HG03442 (cell line): ENCODE results near the gene CXCL14.
"Not testable (repeated sequence)": the region's sequence is repeated elsewhere in the genome, so short reads cannot be mapped to it uniquely, and the experiment has no call there.

Experiments
- ATAC-seq: cut with Tn5 transposase; IDR thresholded peaks from one replicate; pipeline ENCODE4 v1.9.1; 2021; ENCODE audit warnings: mild to moderate bottlenecking, moderate library complexity; ENCODE audit not compliant: unreplicated experiment

Gene CXCL14

GRCh38 chr5:135546101-135546500 lies 32.7 kb downstream of the CXCL14 start:
- ATAC-seq = no peak

DNA sequence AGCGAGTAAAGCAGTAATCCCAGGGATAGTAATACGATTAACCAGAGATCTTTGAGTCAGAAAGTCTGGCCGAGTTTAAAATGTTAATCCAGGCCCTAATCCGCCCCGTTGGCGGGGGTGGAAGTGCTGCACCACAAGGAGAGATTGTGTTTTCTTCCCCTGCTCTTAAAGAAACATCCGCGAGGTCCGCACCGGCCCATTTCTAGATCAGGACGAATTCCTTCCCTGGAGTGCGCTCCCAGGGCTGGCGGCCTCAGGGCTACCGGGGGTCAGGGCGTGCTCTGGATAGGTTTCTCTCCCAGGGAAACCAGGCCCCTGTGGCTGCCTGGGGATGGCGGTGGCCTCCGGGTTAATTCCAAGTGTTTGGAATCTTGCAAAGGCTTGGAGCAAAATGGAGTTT lies 33.7 kb downstream of the CXCL14 start:
- no peak for ATAC-seq

DNA sequence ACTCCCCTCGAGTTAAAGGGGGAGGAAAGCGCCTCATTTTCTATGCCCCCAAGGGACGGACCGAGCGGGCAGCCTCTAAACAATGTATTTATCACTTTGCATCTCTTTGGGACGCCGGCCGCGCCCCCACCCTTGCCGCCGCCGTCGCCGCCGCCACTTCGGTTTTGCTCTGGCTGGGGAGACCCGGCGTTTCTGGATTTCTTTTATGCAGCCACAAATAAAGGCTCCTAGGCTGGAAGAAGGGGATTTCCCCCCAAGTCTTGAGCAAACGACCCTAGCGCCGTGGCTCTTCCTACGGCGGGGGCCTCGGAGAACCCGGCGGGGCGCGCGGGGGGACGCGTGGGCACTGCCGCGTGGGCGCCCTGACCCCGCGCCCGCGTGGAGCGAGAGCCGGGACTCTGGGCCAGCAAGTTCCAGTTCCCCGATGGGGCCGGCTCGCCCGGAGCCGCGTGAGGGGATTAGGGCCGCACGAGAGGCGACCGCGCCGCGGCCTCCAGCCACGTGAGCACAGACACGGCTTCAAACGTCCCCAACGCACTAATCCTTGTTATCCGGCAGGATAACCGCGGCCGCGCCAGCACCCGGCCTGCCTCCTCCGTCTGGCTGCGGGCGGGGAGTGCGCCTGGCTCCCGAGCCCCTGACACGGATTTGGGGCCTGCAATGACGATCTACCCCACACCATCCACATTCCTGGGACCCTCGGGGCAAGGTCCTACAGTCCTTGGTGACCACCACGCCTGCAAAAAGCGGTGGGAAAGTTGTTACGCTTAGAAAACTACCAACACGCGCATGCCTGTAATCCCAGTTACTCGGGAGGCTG lies 35.1 kb downstream of the CXCL14 start:
- ATAC-seq = no peak

- ATAC-seq = no peak
Measured at GRCh38 chr5:135543001-135543484, 35.7 kb downstream of the CXCL14 start.

DNA sequence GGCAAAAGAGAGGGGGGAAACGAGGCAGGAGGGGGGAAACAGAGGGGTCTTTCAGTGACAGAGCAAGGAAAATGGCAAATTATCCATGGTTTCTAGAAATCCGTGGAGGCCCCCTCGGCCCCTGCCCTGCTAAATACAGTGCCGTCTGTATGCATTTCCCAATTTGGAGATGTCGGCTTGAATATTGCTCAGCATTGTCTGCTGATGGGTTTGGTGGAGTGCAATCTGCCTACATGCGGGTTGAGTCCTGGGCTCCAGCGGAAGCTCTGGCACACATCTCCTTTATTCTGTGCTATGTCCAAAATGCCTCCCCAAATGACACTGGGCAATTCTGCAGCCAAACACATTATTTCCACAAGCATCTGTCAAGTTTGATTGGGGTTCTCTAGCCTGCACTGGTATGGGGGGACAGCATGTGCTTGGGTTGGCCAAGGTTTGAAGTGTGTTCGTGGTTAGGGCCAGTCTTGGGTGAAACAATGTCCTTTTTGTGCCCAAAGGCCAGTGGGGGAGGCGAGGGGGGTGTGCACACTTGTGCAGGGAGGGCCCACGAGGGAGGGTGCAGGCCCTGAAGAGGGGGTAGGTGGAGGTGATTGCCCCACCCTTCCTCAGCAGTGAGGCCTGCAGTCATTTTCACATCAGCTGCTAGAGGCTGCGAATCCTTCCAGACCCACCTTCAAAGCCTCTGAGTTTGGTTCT lies 36.8 kb downstream of the CXCL14 start:
- ATAC-seq = no peak

DNA sequence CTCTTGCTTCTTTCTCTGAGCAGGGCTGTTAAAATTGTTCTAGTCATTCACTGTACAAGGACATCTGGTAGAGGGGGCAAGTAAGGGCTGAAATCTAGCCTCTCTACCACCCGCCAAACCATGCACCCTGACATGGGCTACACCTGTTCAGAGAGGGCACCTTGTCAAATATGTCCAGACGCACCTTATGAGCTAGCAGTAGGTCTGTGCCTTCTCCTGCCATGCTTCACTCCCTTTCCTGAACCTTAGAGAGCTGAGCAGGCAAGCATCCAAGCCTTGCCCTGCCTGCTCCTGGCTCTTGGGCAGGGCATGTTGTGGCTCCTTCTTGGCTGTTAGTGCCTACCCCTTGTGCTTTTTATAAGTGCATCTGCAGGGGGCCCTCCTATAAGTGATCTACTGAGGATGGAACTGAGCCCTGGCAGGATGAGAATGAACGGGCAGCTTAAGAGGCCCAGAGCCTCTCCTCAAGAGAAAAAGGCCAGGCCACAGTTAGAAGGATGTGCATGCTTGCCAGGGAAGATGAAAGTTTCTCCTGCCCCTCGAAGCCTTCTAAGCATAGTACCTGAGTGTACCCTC lies 39.3 kb downstream of the CXCL14 start:
- no peak for ATAC-seq

DNA sequence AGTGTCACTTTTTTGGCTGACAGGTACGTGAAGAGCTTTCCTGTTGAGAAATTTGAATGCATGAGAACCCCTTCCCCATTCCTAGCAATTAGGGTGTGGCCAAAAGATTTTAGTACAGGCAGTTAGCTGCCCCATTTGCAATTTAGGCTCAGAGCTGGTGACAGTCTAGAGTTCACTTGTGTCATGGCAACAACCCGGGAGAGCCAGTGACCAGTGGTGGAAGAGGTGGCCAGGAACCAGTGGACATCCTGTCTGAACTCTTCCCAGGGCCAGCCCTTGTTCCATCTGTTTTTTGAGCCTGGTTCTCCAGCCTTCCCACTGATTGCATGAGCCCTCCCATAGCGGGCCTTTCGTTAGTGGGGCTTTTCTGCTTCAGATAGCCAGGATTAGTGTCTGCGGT lies 40.5 kb downstream of the CXCL14 start:
- ATAC-seq = no peak

DNA sequence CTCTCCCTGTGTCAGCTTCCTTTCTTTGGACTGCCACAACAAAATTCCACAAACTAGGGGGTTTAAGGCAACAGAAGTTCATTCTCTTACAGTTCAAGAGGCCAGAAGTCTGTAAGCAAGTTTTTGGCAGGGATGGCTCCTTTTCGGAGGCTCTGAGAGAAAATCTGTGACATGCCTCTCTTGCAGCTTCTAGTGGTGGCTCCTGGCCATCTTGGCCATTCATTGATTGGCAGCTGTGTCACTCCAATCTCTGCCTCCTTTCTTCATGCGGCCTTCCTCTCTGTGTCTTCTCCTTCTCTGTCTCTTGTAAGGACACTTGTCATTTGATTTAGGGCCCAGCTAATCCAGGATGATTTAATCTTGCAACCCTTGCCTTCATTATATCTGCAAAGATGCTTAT lies 41.0 kb downstream of the CXCL14 start:
- no peak for ATAC-seq

DNA sequence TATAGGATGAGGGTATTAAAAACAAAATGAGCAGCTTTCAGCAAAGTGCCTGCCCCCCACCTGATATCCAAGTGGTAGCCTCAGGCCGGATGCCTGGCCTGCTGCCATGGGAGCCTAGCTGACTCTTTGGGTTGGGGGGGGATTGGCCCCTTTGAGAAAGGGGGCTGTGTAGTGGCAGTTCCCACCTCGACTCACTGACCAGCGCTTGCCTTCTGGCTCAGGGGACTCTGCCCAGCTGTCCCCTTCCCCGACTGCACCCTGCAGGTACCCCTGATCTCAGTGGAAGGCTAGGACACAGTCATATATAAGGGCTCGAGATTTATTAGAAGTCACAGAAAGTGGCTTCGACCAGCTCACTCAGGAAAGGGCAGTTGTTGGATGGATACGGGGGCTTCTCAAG lies 41.5 kb downstream of the CXCL14 start:
- no peak for ATAC-seq

DNA sequence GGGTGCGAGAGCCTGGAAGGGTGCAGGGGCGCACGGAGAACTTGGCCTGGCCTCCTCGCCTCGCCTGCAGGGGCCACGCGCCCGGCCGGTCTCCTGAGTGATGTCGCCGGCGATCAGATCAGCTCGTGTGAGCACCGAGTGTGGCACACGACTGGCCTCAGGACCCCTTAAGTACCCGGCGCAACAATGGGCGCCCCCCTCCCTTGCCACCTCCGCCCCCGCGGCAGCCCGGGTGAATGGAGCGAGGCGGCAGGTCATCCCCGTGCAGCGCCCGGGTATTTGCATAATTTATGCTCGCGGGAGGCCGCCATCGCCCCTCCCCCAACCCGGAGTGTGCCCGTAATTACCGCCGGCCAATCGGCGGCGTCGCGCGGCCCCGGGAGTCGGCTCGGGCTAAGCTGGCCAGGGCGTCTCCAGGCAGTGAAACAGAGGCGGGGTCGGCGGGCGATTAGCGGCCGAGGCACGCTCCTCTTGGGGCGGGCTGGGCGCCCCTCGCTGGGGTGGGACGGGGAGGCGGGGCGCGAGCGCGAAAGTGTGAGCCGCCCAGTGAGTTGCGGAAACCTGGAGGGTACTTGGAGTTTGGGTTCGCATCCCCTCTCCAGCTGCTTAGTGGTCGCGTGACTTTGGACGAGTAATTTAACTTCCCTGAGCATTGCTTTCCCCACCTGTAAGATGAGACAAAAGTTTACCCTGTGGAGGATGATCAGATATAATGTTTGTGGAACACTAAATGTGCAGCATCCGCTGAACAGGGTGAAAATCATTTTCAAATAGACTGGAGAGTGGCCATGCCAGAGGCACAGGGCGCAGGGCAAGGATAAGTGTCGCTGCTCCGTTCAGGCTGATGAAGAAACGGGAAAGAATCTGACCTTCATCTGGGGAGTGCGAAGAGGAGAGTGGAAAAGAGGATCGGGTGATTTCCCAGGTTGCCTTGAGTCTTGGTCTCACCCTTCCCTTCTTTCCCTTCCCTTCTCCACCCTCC lies 42.7 kb downstream of the CXCL14 start, which contains the start of gene NEUROG1:
Gene NEUROG1, minus strand, starts transcription at position 145 of the 982 bp plus-strand sequence. CDS start 274 bp downstream, outside the sequence.
- no peak for ATAC-seq

DNA sequence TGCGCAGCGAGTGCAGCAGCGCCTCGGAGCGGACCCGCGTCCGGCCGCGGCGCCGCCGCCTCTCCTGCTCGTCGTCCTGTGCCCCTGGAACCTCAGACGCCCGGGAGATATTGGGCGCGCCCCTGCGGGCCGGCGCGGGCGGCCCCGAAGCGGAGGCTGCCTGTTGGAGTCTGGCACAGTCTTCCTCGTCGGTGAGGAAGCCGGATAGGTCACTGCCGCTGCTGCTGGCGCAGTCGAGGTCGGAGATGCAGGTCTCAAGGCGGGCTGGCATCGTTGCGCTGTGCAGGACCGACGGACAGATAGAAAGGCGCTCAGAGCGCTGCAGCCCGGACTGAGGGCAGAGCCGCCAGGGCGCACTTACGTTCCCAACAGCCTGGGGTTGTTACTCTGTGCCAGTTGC lies 43.4 kb downstream of the CXCL14 start:
- no peak for ATAC-seq

DNA sequence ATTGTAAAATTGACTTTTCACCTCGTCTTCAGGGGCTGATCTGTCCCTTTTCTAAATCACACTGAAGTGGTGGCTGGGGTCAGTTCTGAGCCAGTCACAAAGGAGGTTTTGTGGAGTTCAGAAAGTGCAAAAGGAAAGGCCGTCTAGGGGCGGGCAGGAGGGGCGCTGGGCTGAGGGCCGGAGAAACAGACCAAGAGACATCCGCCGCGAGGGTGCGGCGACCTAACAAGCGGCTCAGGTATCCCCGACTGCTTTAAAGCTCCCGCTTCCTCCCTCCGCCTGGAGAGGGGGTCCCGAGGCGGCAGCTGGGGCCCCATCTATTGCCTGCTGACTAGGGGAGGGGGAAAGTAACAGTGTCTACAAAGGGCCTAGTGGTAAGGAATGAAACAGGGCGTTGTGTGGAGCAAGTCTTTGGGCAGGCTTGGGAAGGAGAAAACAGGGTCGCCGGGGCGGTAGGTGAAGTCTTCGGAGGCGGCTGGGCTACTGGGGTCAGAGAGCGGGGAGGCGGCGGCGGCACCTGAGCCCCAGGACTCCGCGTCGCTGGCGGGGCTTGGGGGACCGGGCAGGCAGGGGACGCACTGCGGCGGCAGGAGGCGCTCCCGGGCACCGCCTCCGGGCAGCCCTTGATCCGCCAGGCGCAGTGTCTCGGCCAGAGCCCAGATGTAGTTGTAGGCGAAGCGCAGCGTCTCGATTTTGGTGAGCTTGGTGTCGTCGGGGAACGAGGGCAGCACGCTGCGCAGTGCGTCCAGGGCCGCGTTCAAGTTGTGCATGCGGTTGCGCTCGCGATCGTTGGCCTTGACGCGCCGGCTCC lies 44.0 kb downstream of the CXCL14 start:
- no peak for ATAC-seq

GRCh38 chr5:135533794-135534193 lies 45.0 kb downstream of the CXCL14 start:
- no peak for ATAC-seq

DNA sequence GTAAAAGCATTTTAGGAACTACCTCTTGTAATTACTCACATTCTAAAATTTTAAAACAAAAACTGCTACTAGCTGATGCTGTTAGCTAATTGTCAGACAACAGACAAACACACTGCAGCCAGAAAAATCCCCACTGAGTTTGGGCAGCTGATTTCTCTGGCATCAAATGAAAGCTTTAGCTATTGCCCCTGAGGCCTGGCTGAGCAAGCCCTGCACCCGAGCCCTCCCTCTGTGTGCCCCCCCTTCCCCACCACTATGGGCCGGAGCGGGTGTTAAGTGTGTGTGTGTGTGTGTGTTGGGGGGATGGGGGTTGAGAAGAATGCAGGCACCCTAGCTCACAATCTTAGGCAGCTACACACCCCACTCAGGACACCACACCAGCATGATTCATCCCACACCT lies 45.5 kb downstream of the CXCL14 start:
- ATAC-seq = no peak

GRCh38 chr5:135529576-135529975 lies 49.2 kb downstream of the CXCL14 start:
- not testable (repeated sequence) for ATAC-seq

GRCh38 chr5:135526924-135527323 lies 51.9 kb downstream of the CXCL14 start:
- no peak for ATAC-seq

- ATAC-seq = no peak
Measured at GRCh38 chr5:135521964-135522363, 56.8 kb downstream of the CXCL14 start.
